K562 (cell line): ENCODE data around the gene TMEM200B. TPM values are rescaled to one million over a fixed set of nuclear protein-coding genes. Genes with fewer than 3 reads are reported as not detected.

Experiments used
- ATAC-seq: fragments of 200-7000 bp; cut with Tn5 transposase; 3 replicates; pipeline ENCODE4 v1.9.1; 2020; ENCODE audit warnings: moderate library complexity
- BruUV-seq: library from RNA; stranded (reverse); fragments of 400-500 nt; replicated peaks from 2 replicates; lab custom pipeline; 2021; lab: Mats Ljungman, UMichigan
- CTCF ChIA-PET: fragments of 300-600 bp; formaldehyde crosslinking; extraction: SDS; loops from one replicate; lab custom pipeline; 2021; ENCODE audit warnings: low intra/inter-chr PET ratio; lab: Yijun Ruan, JAX
- POLR2A ChIA-PET: fragments of 300-600, 350-650 bp; sonication (Branson Sonifier 250); formaldehyde crosslinking; extraction: SDS; loops from one replicate; lab custom pipeline; 2021; ENCODE audit warnings: antibody characterized with exemption, inconsistent platforms; lab: Yijun Ruan, JAX
- DNase-seq, 4 experiments: peaks; one replicate each; pipeline versions ENCODE4 v3.0.0 to v3.0.0-alpha.2; 2011 to 2018; ENCODE audit warnings: low spot score in 3 of 4, mixed read lengths in 3 of 4; ENCODE audit errors: extremely low read depth in 1 of 4
- FAIRE-seq: peaks from 2 replicates; lab custom pipeline; 2011; peaks lifted over from hg19 to GRCh38; lab: Jason Lieb, UNC
- H2AFZ ChIP-seq: 2 replicates; pipeline ENCODE4 v1.6.0; 2011; ENCODE audit warnings: low read depth, low read length, control low read depth, inconsistent platforms
- H3K27ac ChIP-seq: fragments of 200-600 bp; 3 replicates; pipeline ENCODE4 v1.8.0; 2011; ENCODE audit warnings: low read depth, mild to moderate bottlenecking, control low read depth, inconsistent platforms, low read length, moderate library complexity, mixed read lengths; ENCODE audit errors: extremely low read depth
- H3K27me3 ChIP-seq, 2 experiments: fragments of 300-600 bp in 1 of 2; 2 replicates in 1 of 2; 3 replicates in 1 of 2; pipeline versions ENCODE4 v1.6.0 to v1.8.0; 2011; ENCODE audit warnings: inconsistent platforms in 2 of 2, low read length in 2 of 2, mild to moderate bottlenecking in 1 of 2, mixed read lengths in 1 of 2, moderate library complexity in 1 of 2; ENCODE audit not compliant: control insufficient read depth in 2 of 2, insufficient read depth in 2 of 2
- H3K36me3 ChIP-seq: fragments of 300-600 bp; 3 replicates; pipeline ENCODE4 v1.8.0; 2011; ENCODE audit warnings: mild to moderate bottlenecking, low read length, inconsistent platforms; ENCODE audit not compliant: control insufficient read depth, insufficient read depth
- H3K4me1 ChIP-seq, 2 experiments: fragments of 200-600 bp in 1 of 2; replicated peaks in 1 of 2; 2 replicates in 1 of 2; 3 replicates in 1 of 2; pipeline versions ENCODE4 v1.5.1 to v1.8.0; 2011; ENCODE audit warnings: inconsistent platforms in 2 of 2, low read length in 2 of 2, mild to moderate bottlenecking in 1 of 2, mixed read lengths in 1 of 2, moderate library complexity in 1 of 2; ENCODE audit not compliant: control insufficient read depth in 2 of 2, insufficient read depth in 2 of 2
- H3K4me2 ChIP-seq: 2 replicates; pipeline ENCODE4 v1.6.1; 2011; ENCODE audit warnings: low read length, control low read depth, inconsistent platforms, mixed read lengths; ENCODE audit not compliant: insufficient read depth
- H3K4me3 ChIP-seq: fragments of 200-600 bp; sonication (generic), shearing (Covaris generic); 2 replicates; pipeline ENCODE4 v1.5.1; 2016; ENCODE audit warnings: control low read depth, inconsistent platforms
- H3K79me2 ChIP-seq: fragments of 200-600 bp; 3 replicates; pipeline ENCODE4 v1.8.0; 2011; ENCODE audit warnings: low read length, inconsistent platforms; ENCODE audit not compliant: control insufficient read depth, insufficient read depth
- H3K9ac ChIP-seq, 2 experiments: 2 replicates each; pipeline versions ENCODE4 v1.6.0 to v1.6.1; 2011; ENCODE audit warnings: low read depth in 2 of 2, low read length in 2 of 2, control low read depth in 1 of 2, inconsistent platforms in 1 of 2, mild to moderate bottlenecking in 1 of 2, mixed read lengths in 1 of 2; ENCODE audit not compliant: insufficient read depth in 1 of 2
- H3K9me1 ChIP-seq: one replicate; pipeline ENCODE4 v1.6.0; 2011; ENCODE audit warnings: inconsistent platforms, mild to moderate bottlenecking, low read length, moderate library complexity; ENCODE audit not compliant: control insufficient read depth, insufficient read depth
- H3K9me3 ChIP-seq: replicated peaks from 2 replicates; pipeline ENCODE4 v1.5.1; 2011; ENCODE audit warnings: low read depth, low read length, inconsistent platforms; ENCODE audit not compliant: control insufficient read depth, insufficient read depth
- H4K20me1 ChIP-seq: replicated peaks from 2 replicates; pipeline ENCODE4 v1.6.1; 2011; ENCODE audit warnings: low read length, inconsistent platforms, mixed read lengths; ENCODE audit not compliant: control insufficient read depth, insufficient read depth
- ADNP ChIP-seq: fragments of 200-800 bp; sonication (Bioruptor generic); IDR thresholded peaks from 2 replicates; pipeline ENCODE4 v1.6.1; 2016; ENCODE audit warnings: missing genetic modification characterization, missing compliant biosample characterization
- AFF1 ChIP-seq, 2 experiments: fragments of 450-650 bp; IDR thresholded peaks; 2 replicates each; pipeline ENCODE4 v1.6.1; 2018; ENCODE audit warnings: mild to moderate bottlenecking in 2 of 2, low read depth in 1 of 2; ENCODE audit not compliant: partially characterized antibody in 2 of 2
- GATAD2B ChIP-seq: fragments of 450-650 bp; IDR thresholded peaks from 2 replicates; pipeline ENCODE4 v1.6.1; 2017; ENCODE audit warnings: mild to moderate bottlenecking, borderline replicate concordance
- JUND ChIP-seq, 2 experiments: IDR thresholded peaks; 2 replicates in 1 of 2; 3 replicates in 1 of 2; pipeline ENCODE4 v1.6.1; 2011; ENCODE audit warnings: borderline replicate concordance in 2 of 2, low read depth in 2 of 2, low read length in 2 of 2, improper control_type of control experiment in 1 of 2, missing biosample characterization in 1 of 2, missing genetic modification characterization in 1 of 2, missing genetic modification reagents in 1 of 2
- MITF ChIP-seq: IDR thresholded peaks from 2 replicates; pipeline ENCODE4 v1.6.1; 2014; ENCODE audit warnings: antibody characterized with exemption
- MLLT1 ChIP-seq, 2 experiments: fragments of 450-650 bp; IDR thresholded peaks; 2 replicates each; pipeline ENCODE4 v1.6.1; 2016
- POLR2A ChIP-seq: fragments of 450-650 bp; conservative IDR thresholded peaks from 2 replicates; pipeline ENCODE4 v1.6.1; 2016
- SFPQ ChIP-seq: fragments of 200-400 bp; formaldehyde crosslinking; IDR thresholded peaks from 2 replicates; pipeline ENCODE4 v1.6.1; 2017; ENCODE audit warnings: mild to moderate bottlenecking, low read depth, low read length, moderate library complexity
- ZBTB1 ChIP-seq: sonication (generic); formaldehyde crosslinking; IDR thresholded peaks from 2 replicates; pipeline ENCODE4 v1.8.1; 2023; ENCODE audit warnings: missing genetic modification reagents, low read depth, mild to moderate bottlenecking, borderline replicate concordance
- ZNF282 ChIP-seq: sonication (generic); formaldehyde crosslinking; IDR thresholded peaks from 2 replicates; pipeline ENCODE4 v1.8.1; 2023; ENCODE audit warnings: missing genetic modification reagents
- ZNF347 ChIP-seq: fragments of 450-650 bp; formaldehyde crosslinking; IDR thresholded peaks from 2 replicates; pipeline ENCODE4 v1.4.0; 2020; ENCODE audit warnings: low read depth, mild to moderate bottlenecking, moderate library complexity
- ZNF644 ChIP-seq: fragments of 200-800 bp; sonication (Bioruptor generic); IDR thresholded peaks from 2 replicates; pipeline ENCODE4 v1.6.1; 2016; ENCODE audit warnings: low read depth, missing genetic modification characterization, missing compliant biosample characterization
- WGBS: fragments of 100-300 bp; shearing (Covaris generic); methylation state at CpG from one replicate; pipeline ENCODE4 v1.1.6; 2016; ENCODE audit warnings: low coverage, mixed read lengths; ENCODE audit not compliant: insufficient coverage; ENCODE audit errors: missing lambda C conversion rate; 5-methylcytosine and 5-hydroxymethylcytosine counted together
- in situ Hi-C: fragments of 300-500 bp; cut with MboI; formaldehyde crosslinking; loops from 4 replicates; pipeline ENCODE4 v1.15.0; 2018; ENCODE audit warnings: inconsistent platforms, mixed read lengths
- intact Hi-C: fragments of 100-400 bp; cut with micrococcal nuclease; formaldehyde crosslinking; loops from 2 replicates; pipeline ENCODE4 v1.14.2; 2022
- polyA plus RNA-seq, 8 experiments: library from polyadenylated mRNA; depleted of rRNA in 4 of 8; stranded (reverse) in 5 of 8; unstranded in 3 of 8; fragments of >200 nt; fragmentation: Nextera tagmentation in 2 of 8; fragmentation: Illumina TruSeq in 1 of 8; extraction: Ambion mirVana in 2 of 8; extraction: Trizol in 1 of 8; gene quantifications; 2 replicates each; pipeline versions ENCODE4 v1.2.1 to v1.2.3, GENCODE V29; 2011 to 2014; ENCODE audit warnings: inconsistent platforms in 1 of 8, missing spikeins in 1 of 8
- total RNA-seq, 7 experiments: library from RNA; depleted of rRNA in 6 of 7; stranded (reverse); fragments of >200 nt in 6 of 7; fragmentation: Illumina TruSeq in 2 of 7; extraction: Trizol in 2 of 7; gene quantifications; 2 replicates each; pipeline versions ENCODE4 v1.2.1 to v1.2.3, GENCODE V29; 2011 to 2021; ENCODE audit warnings: low replicate concordance in 1 of 7

The TMEM200B gene
- total and polyA plus RNA-seq, 9 of the 15 experiments (the other 6 are each of a cell fraction or from before 2014, with no cell fraction given), result 0.04 to 0.35 (median 0.10) TPM; not detected in 1

- peak overlapping the region; percentile 67 for H3K4me3 ChIP-seq
- TF ChIP-seq SFPQ, result no peak
- no peak for TF ChIP-seq ADNP (tag)
- peak in 1 of 2 experiments; percentile 57; a peak in 1 of 4 replicates for TF ChIP-seq MLLT1 (IDR thresholded peaks at IDR 0.05)
- TF ChIP-seq JUND (IDR thresholded peaks at IDR 0.05; ENCODE audit: borderline replicate concordance, low read depth, low read length), result no peak
- TF ChIP-seq JUND (tag; IDR thresholded peaks at IDR 0.05; ENCODE audit: borderline replicate concordance, low read depth, low read length), result no peak
- no peak for TF ChIP-seq MITF
- no peak for TF ChIP-seq ZNF282 (CRISPR knock-in tag)
- TF ChIP-seq ZNF644, result no peak
- peak; percentile 33; the same call in 1 of the 2 replicates for TF ChIP-seq ZBTB1 (CRISPR knock-in tag)
- no peak for TF ChIP-seq ZNF347
- TF ChIP-seq AFF1 (IDR thresholded peaks at IDR 0.05; ENCODE audit: low read depth in 1 of 2, partially characterized antibody in 2 of 2), result no peak
- TF ChIP-seq GATAD2B, result no peak
- no peak for TF ChIP-seq POLR2A
Measured at GRCh38 chr1:29125237-29125641, 1.5 kb upstream of the TMEM200B start.

More at GRCh38 chr1:29125237-29125641, 1.5 kb upstream of the TMEM200B start:
- Histone ChIP-seq H3K36me3 (no peaks in the 10 kb centered on the region), H3K79me2 (no peaks in the 10 kb centered on the region), H3K9me3 (no peaks in the 10 kb centered on the region), H3K27ac (peak overlapping the region; percentile 60; the same call in 1 of the 3 replicates), H2AFZ (peak overlapping the region; percentile 96), H3K4me2 (peak overlapping the region; percentile 71), H3K27me3 (no peaks in the 10 kb centered on the region), H3K9ac (peak overlapping the region; percentile 52 to 88; a peak in 3 of 4 replicates), H3K9me1 (no peaks in the 10 kb centered on the region), H3K4me1 (peaks cover 6 to 41% of the 10 kb centered on the region in 2 experiments; a peak in 4 of 5 replicates), H4K20me1 (no peaks in the 10 kb centered on the region)
- in situ Hi-C loops, result no loop called here
- intact Hi-C loops, result no loop called here
- CTCF ChIA-PET, result no interaction called here
- peak; percentile 1; the same call in 2 of the 3 replicates for ATAC-seq
- no peak for DNase-seq
- no TSS peak for BruUV-seq
- 69% methylated on average over 4 of the region's 14 CpGs for WGBS
- no peak for FAIRE-seq
- POLR2A ChIA-PET, result interaction anchor here (1.4 to 1.9 kb wide), 3 partner anchors 32 to 77 kb away, joined by 4 to 6 read pairs (median 5); partner anchors contain the start of gene SRSF4
